ENCODE measurements around the gene SLC35F6. TPM values are rescaled to one million over a fixed set of nuclear protein-coding genes. Genes with fewer than 3 reads are reported as not detected.

SLC35F6 gene
- total RNA-seq, 1 donor from 2014 or later: 49.3 TPM

DNA sequence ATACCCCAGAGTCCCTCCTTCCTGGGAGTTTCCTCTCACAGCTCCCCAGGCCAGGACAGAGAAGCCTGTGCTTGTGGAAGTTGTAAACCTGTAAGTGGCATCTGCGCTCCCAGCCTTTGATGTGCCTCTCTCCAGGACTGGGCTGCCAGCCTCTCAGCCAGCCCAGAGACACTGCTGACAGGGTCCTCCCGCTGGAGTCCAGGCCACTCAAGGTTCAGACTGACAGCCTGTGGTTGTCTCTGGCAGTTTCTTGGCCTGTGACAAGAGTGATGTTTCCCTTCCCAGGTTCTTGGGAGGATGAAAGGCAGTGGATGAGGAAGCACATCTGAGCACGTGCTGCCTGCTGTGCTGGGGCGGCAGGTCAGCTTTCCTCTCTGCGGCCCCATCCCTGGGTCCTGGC, 3.0 kb downstream of the SLC35F6 start:
- Histone ChIP-seq H3K36me3 (peaks cover 4% of the 10 kb centered on the region), H3K9me3 (no peaks in the 10 kb centered on the region), H3K4me1 (peaks cover 72% of the 10 kb centered on the region), H3K27ac (peak overlapping the region; percentile 32), H3K4me3 (no peak overlapping the region), H3K27me3 (ENCODE audit: low read depth) (no peaks in the 10 kb centered on the region)
- DNase-seq (no peak), ATAC-seq (no peak)
- intact Hi-C loops (cut with DNase I): no loop called here
- TF ChIP-seq CTCF (IDR thresholded peaks at IDR 0.05): no peak

DNA sequence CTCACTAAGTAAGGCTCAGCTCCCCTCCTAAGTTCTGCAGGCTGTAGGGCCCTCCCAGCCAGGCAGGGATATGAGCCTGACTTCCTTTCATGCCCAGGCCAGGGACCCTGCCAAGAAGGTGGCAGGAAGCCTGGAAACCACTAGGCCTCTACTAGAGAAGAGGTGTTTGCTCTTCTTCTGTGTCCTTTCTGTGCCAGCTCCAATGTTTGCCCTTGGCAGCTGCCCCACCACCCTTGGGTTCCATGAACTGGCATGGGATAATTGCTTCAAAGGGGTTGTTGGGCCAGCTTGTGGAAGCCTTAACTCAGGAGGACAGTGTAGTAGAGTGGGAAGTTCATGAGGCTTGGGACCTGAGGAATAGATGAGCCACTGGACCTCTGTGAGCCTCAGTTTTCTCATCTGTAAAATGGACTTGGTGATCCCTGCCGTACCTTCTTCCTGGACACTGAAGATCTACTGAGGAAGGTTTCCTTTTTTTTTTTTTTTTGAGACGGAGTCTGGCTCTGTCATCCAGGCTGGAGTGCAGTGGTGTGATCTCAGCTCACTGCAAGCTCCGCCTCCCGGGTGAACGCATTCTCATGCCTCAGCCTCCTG, 3.9 kb downstream of the SLC35F6 start:
- no peaks in the 10 kb centered on the region for H3K9me3 ChIP-seq
- no peak for ATAC-seq
- H3K27ac ChIP-seq: no peak overlapping the region
- H3K36me3 ChIP-seq: peaks cover 4% of the 10 kb centered on the region
- H3K27me3 ChIP-seq (ENCODE audit: low read depth): no peaks in the 10 kb centered on the region
- no peak for TF ChIP-seq CTCF (IDR thresholded peaks at IDR 0.05)
- intact Hi-C loops (cut with DNase I): no loop called here
- H3K4me3 ChIP-seq: no peak overlapping the region
- DNase-seq: no peak
- H3K4me1 ChIP-seq: peaks cover 81% of the 10 kb centered on the region

- Histone ChIP-seq H3K4me1 (peaks cover 88% of the 10 kb centered on the region), H3K27me3 (ENCODE audit: low read depth) (no peaks in the 10 kb centered on the region), H3K4me3 (no peak overlapping the region), H3K36me3 (peaks cover 4% of the 10 kb centered on the region), H3K27ac (peak overlapping the region; percentile 67), H3K9me3 (no peaks in the 10 kb centered on the region)
- DNase-seq (no peak), ATAC-seq (no peak)
- intact Hi-C loops (cut with DNase I): no loop called here
- TF ChIP-seq CTCF (IDR thresholded peaks at IDR 0.05): no peak
Measured at GRCh38 chr2:26768759-26769088, 4.6 kb downstream of the SLC35F6 start.

GRCh38 chr2:26769089-26769761, 5.1 kb downstream of the SLC35F6 start:
- intact Hi-C loops (cut with DNase I): no loop called here
- peak overlapping the region; percentile 67 for H3K27ac ChIP-seq

GRCh38 chr2:26770986-26771586, 7.0 kb downstream of the SLC35F6 start:
- intact Hi-C loops (cut with DNase I): no loop called here
- H3K4me3 ChIP-seq: no peak overlapping the region
- H3K36me3 ChIP-seq: peaks cover 25% of the 10 kb centered on the region
- ATAC-seq: peak in 1 of 2 donors; percentile 52
- no peaks in the 10 kb centered on the region for H3K9me3 ChIP-seq
- TF ChIP-seq CTCF (IDR thresholded peaks at IDR 0.05): peak; percentile 19
- no peaks in the 10 kb centered on the region for H3K27me3 ChIP-seq (ENCODE audit: low read depth)
- H3K27ac ChIP-seq: peak overlapping the region; percentile 82
- DNase-seq: no peak
- peaks cover 79% of the 10 kb centered on the region for H3K4me1 ChIP-seq

More at GRCh38 chr2:26769089-26769761, 5.1 kb downstream of the SLC35F6 start:
- H3K36me3 ChIP-seq: peaks cover 6% of the 10 kb centered on the region
- H3K27me3 ChIP-seq (ENCODE audit: low read depth): no peaks in the 10 kb centered on the region
- H3K9me3 ChIP-seq: no peaks in the 10 kb centered on the region
- ATAC-seq (peak; percentile 51 to 76), DNase-seq (peak; percentile 87)
- H3K4me3 ChIP-seq: peak overlapping the region; percentile 11
- H3K4me1 ChIP-seq: peaks cover 91% of the 10 kb centered on the region
- TF ChIP-seq CTCF (IDR thresholded peaks at IDR 0.05): no peak

Data from lower lobe of right lung (tissue), 2 donors.